Gastroesophageal sphincter (tissue), 4 donors: ENCODE data around the gene RAB4A. TPM values are rescaled to one million over a fixed set of nuclear protein-coding genes. Genes with fewer than 3 reads are reported as not detected.
A peak's percentile ranks its signal among the peaks of the same experiment; 100 is the strongest.
"Not testable (repeated sequence)": the region's sequence is repeated elsewhere in the genome, so short reads cannot be mapped to it uniquely, and the experiment has no call there.

Experiments used
- ATAC-seq: fragments of 150-250 bp; one replicate; pipeline ENCODE4 v1.9.1; 2016; ENCODE audit warnings: mild to moderate bottlenecking, moderate library complexity
- H3K27ac ChIP-seq, 4 donors: fragments of 200-600 bp; sonication (generic) in 3 of 4; 1 replicate in 3 of 4; 2 replicates in 1 of 4; pipeline ENCODE4 v1.5.1; 2016 to 2019
- H3K27me3 ChIP-seq: fragments of 200-600 bp; sonication (generic); one replicate; pipeline ENCODE4 v1.5.1; 2019
- H3K36me3 ChIP-seq, 2 donors: fragments of 200-600 bp; sonication (generic); one replicate each; pipeline ENCODE4 v1.5.1; 2019; ENCODE audit warnings: control low read depth in 1 of 2
- H3K4me1 ChIP-seq, 3 donors: fragments of 200-600 bp; sonication (generic); 1 replicate in 2 of 3; 2 replicates in 1 of 3; pipeline ENCODE4 v1.5.1; 2016 to 2019; ENCODE audit warnings: control low read depth in 2 of 3
- H3K4me3 ChIP-seq, 2 donors: fragments of 200-600 bp; sonication (generic); one replicate each; pipeline ENCODE4 v1.5.1; 2019; ENCODE audit warnings: mild to moderate bottlenecking in 1 of 2, moderate library complexity in 1 of 2
- H3K9me3 ChIP-seq, 3 donors: fragments of 200-600 bp; sonication (generic); one replicate each; pipeline ENCODE4 v1.5.1; 2017 to 2019; ENCODE audit warnings: control low read depth in 2 of 3
- EP300 ChIP-seq: sonication (generic); formaldehyde crosslinking; IDR thresholded peaks from one replicate; pipeline ENCODE4 v1.6.1; 2017; ENCODE audit warnings: antibody characterized with exemption, mild to moderate bottlenecking
- POLR2A ChIP-seq, 2 donors: fragments of 450-650 bp; IDR thresholded peaks; one replicate each; pipeline ENCODE4 v1.6.1; 2017; ENCODE audit warnings: antibody characterized with exemption in 2 of 2, mild to moderate bottlenecking in 2 of 2, moderate library complexity in 1 of 2
- POLR2AphosphoS5 ChIP-seq: sonication (generic); formaldehyde crosslinking; IDR thresholded peaks from one replicate; pipeline ENCODE4 v1.6.1; 2017; ENCODE audit warnings: antibody characterized with exemption
- WGBS, 2 donors: methylation state at CpG; one replicate each; pipeline ENCODE4 v1.1.5; 2018; ENCODE audit warnings: low coverage in 1 of 2; 5-methylcytosine and 5-hydroxymethylcytosine counted together
- total RNA-seq, 4 donors: library from RNA; depleted of rRNA; stranded (reverse); fragments of >200 nt; gene quantifications; one replicate each; pipeline ENCODE4 v1.1.0, GENCODE V29; 2016
- TF ChIP-seq, protein P1 (sequence below), 4 experiments: fragments of 200-600 bp in 2 of 4; fragments of 450-650 bp in 2 of 4; sonication (generic) in 1 of 4; IDR thresholded peaks; one replicate each; pipeline ENCODE4 v1.5.1; 2017 to 2019; ENCODE audit warnings: antibody characterized with exemption in 4 of 4, mild to moderate bottlenecking in 2 of 4, moderate library complexity in 2 of 4

The RAB4A gene
- total RNA-seq, 4 donors from 2014 or later: 69.3 to 136 (median 116) TPM

DNA sequence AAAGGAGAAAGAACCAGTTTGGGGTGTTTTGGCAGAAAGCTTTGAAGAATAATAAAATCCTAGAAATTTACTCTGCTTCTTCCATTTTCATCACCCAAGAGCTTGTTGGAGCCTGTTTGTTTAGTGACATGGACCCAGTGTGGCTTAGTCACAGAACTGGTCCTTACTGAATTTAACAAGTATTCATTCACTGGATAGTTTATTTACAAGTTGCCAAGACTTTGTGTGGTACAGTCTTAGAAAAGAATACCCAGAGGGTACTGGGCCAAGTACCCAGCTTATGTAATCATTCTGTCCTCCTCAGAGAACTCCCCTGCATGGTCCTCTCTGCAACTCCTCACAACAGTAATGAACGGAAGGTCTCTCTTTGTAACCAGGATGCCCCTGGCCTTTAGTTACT, 16.4 kb downstream of the RAB4A start:
- H3K27ac ChIP-seq: no peak overlapping the region
- WGBS, 2 donors: 67% methylated on average over 1 of the region's 1 CpG
- TF ChIP-seq POLR2AphosphoS5 (no peak), POLR2A (IDR thresholded peaks at IDR 0.05) (no peak), EP300 (no peak)
- TF ChIP-seq, protein P1, sequence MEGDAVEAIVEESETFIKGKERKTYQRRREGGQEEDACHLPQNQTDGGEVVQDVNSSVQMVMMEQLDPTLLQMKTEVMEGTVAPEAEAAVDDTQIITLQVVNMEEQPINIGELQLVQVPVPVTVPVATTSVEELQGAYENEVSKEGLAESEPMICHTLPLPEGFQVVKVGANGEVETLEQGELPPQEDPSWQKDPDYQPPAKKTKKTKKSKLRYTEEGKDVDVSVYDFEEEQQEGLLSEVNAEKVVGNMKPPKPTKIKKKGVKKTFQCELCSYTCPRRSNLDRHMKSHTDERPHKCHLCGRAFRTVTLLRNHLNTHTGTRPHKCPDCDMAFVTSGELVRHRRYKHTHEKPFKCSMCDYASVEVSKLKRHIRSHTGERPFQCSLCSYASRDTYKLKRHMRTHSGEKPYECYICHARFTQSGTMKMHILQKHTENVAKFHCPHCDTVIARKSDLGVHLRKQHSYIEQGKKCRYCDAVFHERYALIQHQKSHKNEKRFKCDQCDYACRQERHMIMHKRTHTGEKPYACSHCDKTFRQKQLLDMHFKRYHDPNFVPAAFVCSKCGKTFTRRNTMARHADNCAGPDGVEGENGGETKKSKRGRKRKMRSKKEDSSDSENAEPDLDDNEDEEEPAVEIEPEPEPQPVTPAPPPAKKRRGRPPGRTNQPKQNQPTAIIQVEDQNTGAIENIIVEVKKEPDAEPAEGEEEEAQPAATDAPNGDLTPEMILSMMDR (IDR thresholded peaks at IDR 0.05): no peak
- H3K9me3 ChIP-seq: no peaks in the 10 kb centered on the region
- no peak overlapping the region for H3K4me3 ChIP-seq
- ATAC-seq: no peak
- no peaks in the 10 kb centered on the region for H3K27me3 ChIP-seq
- H3K4me1 ChIP-seq: peaks cover 3 to 51% (median 13%) of the 10 kb centered on the region in 3 donors
- peaks cover 0 to 33% of the 10 kb centered on the region in 2 donors for H3K36me3 ChIP-seq

DNA sequence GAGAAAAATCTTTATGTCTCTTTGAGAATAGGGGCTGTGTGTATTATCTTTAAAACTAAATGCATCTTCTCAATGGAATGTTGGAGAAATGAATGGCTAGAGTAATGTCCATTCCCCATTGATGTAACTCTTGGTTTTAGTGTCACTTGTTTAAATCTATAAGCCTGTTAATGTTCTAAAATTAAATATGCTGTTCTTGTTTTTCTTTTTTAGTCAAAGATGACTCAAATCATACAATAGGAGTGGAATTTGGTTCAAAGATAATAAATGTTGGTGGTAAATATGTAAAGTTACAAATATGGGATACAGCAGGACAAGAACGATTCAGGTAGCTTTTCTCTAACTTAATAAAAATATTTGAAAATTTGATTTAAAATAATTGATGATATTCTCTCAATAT, 17.6 kb downstream of the RAB4A start:
- H3K4me3 ChIP-seq: no peak overlapping the region
- no peak for TF ChIP-seq EP300
- no peak for TF ChIP-seq POLR2A (IDR thresholded peaks at IDR 0.05)
- TF ChIP-seq, protein P1 (IDR thresholded peaks at IDR 0.05): no peak
- TF ChIP-seq POLR2AphosphoS5: no peak
- H3K36me3 ChIP-seq: peaks cover 0 to 45% of the 10 kb centered on the region in 2 donors
- peaks cover 3 to 39% (median 13%) of the 10 kb centered on the region in 3 donors for H3K4me1 ChIP-seq
- H3K9me3 ChIP-seq: no peaks in the 10 kb centered on the region
- WGBS, 2 donors: 91 to 100% methylated on average over 1 of the region's 1 CpG
- H3K27me3 ChIP-seq: no peaks in the 10 kb centered on the region
- H3K27ac ChIP-seq: no peak overlapping the region
- no peak for ATAC-seq

DNA sequence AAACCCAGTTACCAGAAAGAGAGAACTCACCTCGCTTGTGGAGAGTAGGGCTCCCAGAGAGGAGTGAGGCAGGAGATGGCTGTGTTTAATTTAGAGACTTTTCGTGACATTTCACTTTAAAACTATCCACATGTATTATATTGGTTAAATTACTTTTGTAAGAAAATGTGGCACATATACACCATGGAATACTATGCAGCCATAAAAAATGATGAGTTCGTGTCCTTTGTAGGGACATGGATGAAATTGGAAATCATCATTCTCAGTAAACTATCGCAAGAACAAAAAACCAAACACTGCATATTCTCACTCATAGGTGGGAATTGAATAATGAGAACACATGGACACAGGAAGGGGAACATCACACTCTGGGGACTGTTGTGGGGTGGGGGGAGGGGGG, 20.8 kb downstream of the RAB4A start:
- not testable (repeated sequence) for H3K4me3 ChIP-seq, H3K9me3 ChIP-seq, H3K27me3 ChIP-seq, ATAC-seq, H3K27ac ChIP-seq
- WGBS, 2 donors: 98 to 100% methylated on average over 4 of the region's 4 CpGs
- Histone ChIP-seq H3K36me3 (peaks cover 0 to 73% of the 10 kb centered on the region in 2 donors), H3K4me1 (peaks cover 3 to 19% (median 3%) of the 10 kb centered on the region in 3 donors)

DNA sequence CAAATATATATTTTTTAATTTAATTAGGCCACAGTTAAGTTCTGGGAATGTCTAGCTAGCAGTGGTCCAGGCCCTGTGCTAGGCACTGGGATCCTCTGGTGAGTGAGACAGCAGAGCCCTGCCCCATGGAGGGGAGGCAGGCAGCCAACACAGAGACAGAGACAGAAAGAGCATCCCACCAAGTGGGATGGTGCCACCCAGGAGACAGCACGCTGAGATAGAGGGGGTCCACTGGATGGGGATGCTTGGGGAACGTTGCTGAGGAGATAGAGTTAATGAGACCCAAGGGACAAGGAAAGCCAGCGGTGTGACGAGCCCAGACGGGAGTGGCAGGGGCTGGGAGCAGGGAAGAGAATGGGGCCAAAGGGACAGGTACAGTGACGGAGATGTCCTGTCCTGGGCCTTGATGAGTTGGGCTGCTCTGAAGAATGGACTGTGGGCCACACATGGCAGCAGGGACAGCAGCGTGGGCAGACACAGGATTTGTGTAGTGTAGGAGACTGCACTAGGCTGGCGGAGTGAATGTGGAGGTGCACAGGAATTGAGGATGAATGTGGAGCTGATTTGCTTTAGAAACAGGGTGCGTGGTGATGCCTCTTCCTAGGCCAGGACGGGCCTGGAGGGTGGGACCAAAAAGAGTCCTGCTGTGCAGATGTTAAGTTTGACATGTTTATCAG, 22.8 kb downstream of the RAB4A start:
- no peaks in the 10 kb centered on the region for H3K9me3 ChIP-seq
- no peak overlapping the region for H3K27ac ChIP-seq
- peaks cover 0 to 82% of the 10 kb centered on the region in 2 donors for H3K36me3 ChIP-seq
- TF ChIP-seq, protein P1 (IDR thresholded peaks at IDR 0.05): no peak
- peaks cover 0 to 11% (median 0%) of the 10 kb centered on the region in 3 donors for H3K4me1 ChIP-seq
- no peak for ATAC-seq
- H3K27me3 ChIP-seq: no peaks in the 10 kb centered on the region
- 88 to 90% methylated on average over 10 of the region's 10 CpGs for WGBS, 2 donors
- H3K4me3 ChIP-seq: no peak overlapping the region

DNA sequence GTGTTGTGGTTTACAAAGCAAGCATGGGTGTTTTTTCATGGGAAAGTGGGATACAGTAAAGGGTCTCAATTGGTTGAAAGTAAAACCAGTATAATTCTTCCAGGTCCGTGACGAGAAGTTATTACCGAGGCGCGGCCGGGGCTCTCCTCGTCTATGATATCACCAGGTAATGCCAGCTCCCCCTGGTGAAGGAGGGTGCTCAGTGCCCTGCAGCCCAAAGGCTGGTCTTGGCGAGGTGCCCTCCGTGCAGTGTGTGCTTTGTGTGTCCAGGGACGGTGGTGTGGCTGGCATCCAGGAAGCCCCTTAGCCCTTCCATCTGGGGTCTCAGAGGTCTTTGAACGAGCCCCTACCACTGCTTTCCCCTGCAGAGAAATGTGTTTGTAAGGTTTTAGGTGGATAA, 24.8 kb downstream of the RAB4A start:
- no peak for TF ChIP-seq POLR2AphosphoS5
- TF ChIP-seq POLR2A (IDR thresholded peaks at IDR 0.05): no peak
- no peak for TF ChIP-seq EP300
- TF ChIP-seq, protein P1 (IDR thresholded peaks at IDR 0.05): no peak
- peaks cover 13 to 82% of the 10 kb centered on the region in 2 donors for H3K36me3 ChIP-seq
- H3K27me3 ChIP-seq: no peaks in the 10 kb centered on the region
- no peak for ATAC-seq
- H3K4me1 ChIP-seq: peaks cover 0 to 14% (median 0%) of the 10 kb centered on the region in 3 donors
- WGBS, 2 donors: 91% methylated on average over 8 of the region's 11 CpGs; no CpG with 5 or more reads in 1 of the 2 donors
- H3K27ac ChIP-seq: peak overlapping the region in 2 of 4 donors; percentile 46 to 54
- H3K9me3 ChIP-seq: no peaks in the 10 kb centered on the region
- H3K4me3 ChIP-seq: no peak overlapping the region
